Nephron (organoid): ENCODE results near the gene PAK1.

Experiments used
- H3K27ac Mint-ChIP-seq, 3 experiments: 2 replicates each; pipeline ENCODE4 v1.8.0; 2020; ENCODE audit warnings: mixed read lengths in 3 of 3, mild to moderate bottlenecking in 2 of 3, moderate library complexity in 1 of 3
- H3K27me3 Mint-ChIP-seq: 2 replicates; pipeline ENCODE4 v1.8.0; 2021; ENCODE audit warnings: low read depth, mild to moderate bottlenecking, moderate library complexity, mixed read lengths
- H3K36me3 Mint-ChIP-seq: 2 replicates; pipeline ENCODE4 v1.8.0; 2020; ENCODE audit warnings: low read depth, mixed read lengths
- H3K4me1 Mint-ChIP-seq: 2 replicates; pipeline ENCODE4 v1.8.0; 2020; ENCODE audit warnings: mixed read lengths
- H3K4me3 Mint-ChIP-seq, 3 experiments: 2 replicates each; pipeline ENCODE4 v1.8.0; 2020; ENCODE audit warnings: mild to moderate bottlenecking in 3 of 3, mixed read lengths in 3 of 3, moderate library complexity in 2 of 3
- H3K9me3 Mint-ChIP-seq: 2 replicates; pipeline ENCODE4 v1.8.0; 2020; ENCODE audit warnings: mixed read lengths
- CTCF ChIP-seq, 3 experiments: fragments of 200-600 bp; sonication (generic); IDR thresholded peaks; one replicate each; pipeline ENCODE4 v1.5.0; 2021; ENCODE audit warnings: antibody characterized with exemption in 3 of 3; ENCODE audit not compliant: unreplicated experiment in 3 of 3

Gene PAK1

GRCh38 chr11:77442394-77443053, 31.4 kb downstream of the PAK1 start:
- no peak for TF ChIP-seq CTCF (IDR thresholded peaks at IDR 0.05; ENCODE audit: unreplicated experiment in 3 of 3)
- Mint-ChIP-seq H3K36me3 (no peaks in the 10 kb centered on the region), H3K4me1 (no peaks in the 10 kb centered on the region), H3K27ac (peak overlapping the region in 1 of 3 experiments; percentile 5), H3K9me3 (no peaks in the 10 kb centered on the region), H3K4me3 (no peak overlapping the region), H3K27me3 (no peaks in the 10 kb centered on the region)

- Mint-ChIP-seq H3K9me3 (no peaks in the 10 kb centered on the region), H3K27me3 (no peaks in the 10 kb centered on the region), H3K4me3 (no peak overlapping the region), H3K36me3 (no peaks in the 10 kb centered on the region), H3K27ac (no peak overlapping the region), H3K4me1 (no peaks in the 10 kb centered on the region)
- no peak for TF ChIP-seq CTCF (IDR thresholded peaks at IDR 0.05; ENCODE audit: unreplicated experiment in 3 of 3)
Measured at GRCh38 chr11:77441426-77441825, 32.5 kb downstream of the PAK1 start.

GRCh38 chr11:77440678-77441077, 33.2 kb downstream of the PAK1 start:
- H3K27ac Mint-ChIP-seq, result no peak overlapping the region
- no peaks in the 10 kb centered on the region for H3K4me1 Mint-ChIP-seq
- H3K27me3 Mint-ChIP-seq, result no peaks in the 10 kb centered on the region
- TF ChIP-seq CTCF (IDR thresholded peaks at IDR 0.05; ENCODE audit: unreplicated experiment in 3 of 3), result no peak
- no peak overlapping the region for H3K4me3 Mint-ChIP-seq
- no peaks in the 10 kb centered on the region for H3K9me3 Mint-ChIP-seq
- H3K36me3 Mint-ChIP-seq, result no peaks in the 10 kb centered on the region

GRCh38 chr11:77438487-77438886, 35.4 kb downstream of the PAK1 start:
- no peak for TF ChIP-seq CTCF (IDR thresholded peaks at IDR 0.05; ENCODE audit: unreplicated experiment in 3 of 3)
- Mint-ChIP-seq H3K27me3 (no peaks in the 10 kb centered on the region), H3K4me1 (no peaks in the 10 kb centered on the region), H3K4me3 (no peak overlapping the region), H3K9me3 (no peaks in the 10 kb centered on the region), H3K27ac (no peak overlapping the region), H3K36me3 (no peaks in the 10 kb centered on the region)

GRCh38 chr11:77436969-77437368, 36.9 kb downstream of the PAK1 start:
- Mint-ChIP-seq H3K27ac (no peak overlapping the region), H3K36me3 (no peaks in the 10 kb centered on the region), H3K4me1 (no peaks in the 10 kb centered on the region), H3K27me3 (no peaks in the 10 kb centered on the region), H3K4me3 (no peak overlapping the region), H3K9me3 (no peaks in the 10 kb centered on the region)
- no peak for TF ChIP-seq CTCF (IDR thresholded peaks at IDR 0.05; ENCODE audit: unreplicated experiment in 3 of 3)

GRCh38 chr11:77436506-77436905, 37.4 kb downstream of the PAK1 start:
- Mint-ChIP-seq H3K27me3 (no peaks in the 10 kb centered on the region), H3K27ac (no peak overlapping the region), H3K36me3 (no peaks in the 10 kb centered on the region), H3K4me3 (no peak overlapping the region), H3K9me3 (no peaks in the 10 kb centered on the region), H3K4me1 (no peaks in the 10 kb centered on the region)
- no peak for TF ChIP-seq CTCF (IDR thresholded peaks at IDR 0.05; ENCODE audit: unreplicated experiment in 3 of 3)
